HCT116 (cell line): Measurements from ENCODE around the gene TMCC1. TPM values are rescaled to one million over a fixed set of nuclear protein-coding genes. Genes with fewer than 3 reads are reported as not detected.

Source experiments
- ATAC-seq: fragments of 200-7000 bp; cut with Tn5 transposase; 2 replicates; pipeline ENCODE4 v1.9.1; 2020; ENCODE audit warnings: mild to moderate bottlenecking, moderate library complexity
- BruUV-seq: library from RNA; stranded (reverse); fragments of 400-500 nt; replicated peaks from 2 replicates; lab custom pipeline; 2021; lab: Mats Ljungman, UMichigan
- CTCF ChIA-PET: fragments of 300-600 bp; sonication (Branson Sonifier 250); formaldehyde crosslinking; loops from one replicate; lab custom pipeline; 2021; ENCODE audit warnings: antibody characterized with exemption; lab: Charles Lee
- POLR2A ChIA-PET: fragments of 300-600, 350-600 bp; sonication (Branson Sonifier 250); formaldehyde crosslinking; loops from one replicate; lab custom pipeline; 2021; ENCODE audit warnings: antibody characterized with exemption; lab: Charles Lee
- RAD21 ChIA-PET, 2 experiments: fragments of 300-600 bp; sonication (Branson Sonifier 250); formaldehyde crosslinking; loops; one replicate each; lab custom pipeline; 2023; ENCODE audit warnings: low total read pairs in 2 of 2; ENCODE audit not compliant: uncharacterized antibody in 2 of 2, unreplicated experiment in 2 of 2, low non-redundant PET in 1 of 2; lab: Charles Lee
- DNase-seq: peaks from one replicate; pipeline ENCODE4 v3.0.0-alpha.2; 2010; ENCODE audit warnings: low read depth, low spot score
- H2AFZ ChIP-seq: fragments of 200-600 bp; shearing (Covaris generic), sonication (generic); 2 replicates; pipeline ENCODE4 v1.6.1; 2017; ENCODE audit warnings: low read depth, mixed run types, mixed read lengths, antibody characterized with exemption, low read length; ENCODE audit not compliant: poor library complexity, severe bottlenecking
- H3K27ac ChIP-seq: 2 replicates; pipeline ENCODE4 v1.5.1; 2012; ENCODE audit warnings: low read depth, low read length
- H3K27me3 ChIP-seq: fragments of 200-600 bp; sonication (generic); 2 replicates; pipeline ENCODE4 v1.6.1; 2016; ENCODE audit warnings: mixed run types, low read length, mixed read lengths; ENCODE audit not compliant: insufficient read depth
- H3K36me3 ChIP-seq, 2 experiments: fragments of 200-500 bp in 1 of 2; fragments of 200-600 bp in 1 of 2; sonication (Bioruptor generic) in 1 of 2; sonication (generic) in 1 of 2; 2 replicates each; pipeline versions ENCODE4 v1.5.1 to v1.6.1; 2014 to 2016; ENCODE audit warnings: low read length in 2 of 2, inconsistent platforms in 1 of 2, mixed read lengths in 1 of 2, mixed run types in 1 of 2; ENCODE audit not compliant: insufficient read depth in 2 of 2, control insufficient read depth in 1 of 2
- H3K4me1 ChIP-seq, 2 experiments: fragments of 200-600 bp in 1 of 2; sonication (generic) in 1 of 2; 2 replicates each; pipeline versions ENCODE4 v1.5.1 to v1.6.1; 2012 to 2017; ENCODE audit warnings: low read length in 2 of 2, inconsistent platforms in 1 of 2, mild to moderate bottlenecking in 1 of 2, mixed read lengths in 1 of 2, mixed run types in 1 of 2, moderate library complexity in 1 of 2; ENCODE audit not compliant: insufficient read depth in 2 of 2, control insufficient read depth in 1 of 2
- H3K4me2 ChIP-seq: fragments of 200-600 bp; sonication (generic); 2 replicates; pipeline ENCODE4 v1.6.1; 2017; ENCODE audit warnings: mixed run types, low read length, mixed read lengths
- H3K4me3 ChIP-seq, 2 experiments: fragments of 200-600 bp in 1 of 2; sonication (generic) in 1 of 2; replicated peaks in 1 of 2; 2 replicates each; pipeline ENCODE4 v1.5.1; 2011 to 2016; ENCODE audit warnings: low read length in 2 of 2, control low read depth in 1 of 2, low read depth in 1 of 2, mild to moderate bottlenecking in 1 of 2, mixed read lengths in 1 of 2, mixed run types in 1 of 2
- H3K79me2 ChIP-seq: fragments of 200-600 bp; sonication (generic); 2 replicates; pipeline ENCODE4 v1.6.1; 2017; ENCODE audit warnings: mild to moderate bottlenecking, mixed run types, low read length, moderate library complexity, mixed read lengths; ENCODE audit not compliant: insufficient read depth
- H3K9ac ChIP-seq: fragments of 200-600 bp; sonication (generic); 2 replicates; pipeline ENCODE4 v1.6.1; 2016; ENCODE audit warnings: low read length, mixed read lengths
- H3K9me2 ChIP-seq: fragments of 200-600 bp; sonication (generic), shearing (Covaris generic); 2 replicates; pipeline ENCODE4 v1.6.1; 2017; ENCODE audit warnings: mixed run types, mild to moderate bottlenecking, moderate library complexity; ENCODE audit not compliant: insufficient read depth
- H3K9me3 ChIP-seq, 2 experiments: fragments of 200-500 bp in 1 of 2; fragments of 200-600 bp in 1 of 2; sonication (Bioruptor generic) in 1 of 2; sonication (generic) in 1 of 2; 2 replicates each; pipeline ENCODE4 v1.6.1; 2014 to 2017; ENCODE audit warnings: low read length in 2 of 2, mixed read lengths in 2 of 2, inconsistent platforms in 1 of 2, low read depth in 1 of 2, mild to moderate bottlenecking in 1 of 2, mixed run types in 1 of 2, moderate library complexity in 1 of 2; ENCODE audit not compliant: control insufficient read depth in 1 of 2, insufficient read depth in 1 of 2
- H4K20me1 ChIP-seq: fragments of 200-600 bp; sonication (generic), shearing (Covaris generic); 2 replicates; pipeline ENCODE4 v1.6.1; 2017; ENCODE audit warnings: mixed run types, mild to moderate bottlenecking, moderate library complexity; ENCODE audit not compliant: insufficient read depth
- ATF3 ChIP-seq: IDR thresholded peaks from 2 replicates; pipeline ENCODE4 v1.6.1; 2012
- CBX3 ChIP-seq: IDR thresholded peaks from 2 replicates; pipeline ENCODE4 v1.6.1; 2012; ENCODE audit warnings: low read depth
- EGR1 ChIP-seq: IDR thresholded peaks from 2 replicates; pipeline ENCODE4 v1.6.1; 2012; ENCODE audit warnings: low read depth
- EZH2 ChIP-seq: fragments of 200-600 bp; sonication (generic); IDR thresholded peaks from 2 replicates; pipeline ENCODE4 v1.6.1; 2017; ENCODE audit warnings: antibody characterized with exemption, mixed run types
- EZH2phosphoT487 ChIP-seq: fragments of 200-600 bp; IDR thresholded peaks from 2 replicates; pipeline ENCODE4 v1.6.1; 2018; ENCODE audit warnings: antibody characterized with exemption, borderline replicate concordance
- FOSL1 ChIP-seq: IDR thresholded peaks from 2 replicates; pipeline ENCODE4 v1.6.1; 2012; ENCODE audit warnings: low read depth
- MAX ChIP-seq: IDR thresholded peaks from 2 replicates; pipeline ENCODE4 v1.6.1; 2012
- POLR2A ChIP-seq: IDR thresholded peaks from 2 replicates; pipeline ENCODE4 v1.7.0; 2011; ENCODE audit warnings: borderline replicate concordance; ENCODE audit not compliant: insufficient read depth, insufficient read length; ENCODE audit errors: extremely low read depth
- RAD21 ChIP-seq: IDR thresholded peaks from 2 replicates; pipeline ENCODE4 v1.6.1; 2012; ENCODE audit warnings: low read depth, mild to moderate bottlenecking
- SIN3A ChIP-seq: IDR thresholded peaks from 2 replicates; pipeline ENCODE4 v1.6.1; 2012; ENCODE audit warnings: low read depth
- SP1 ChIP-seq: IDR thresholded peaks from 2 replicates; pipeline ENCODE4 v1.6.1; 2012; ENCODE audit warnings: low read depth
- YY1 ChIP-seq: IDR thresholded peaks from 2 replicates; pipeline ENCODE4 v1.6.1; 2011; ENCODE audit warnings: low read length, low read depth, moderate library complexity, mild to moderate bottlenecking; ENCODE audit not compliant: insufficient replicate concordance; ENCODE audit errors: extremely low read depth
- ZFX ChIP-seq: fragments of 450-650 bp; IDR thresholded peaks from 2 replicates; pipeline ENCODE4 v1.6.1; 2017
- intact Hi-C: fragments of 100-400 bp; cut with micrococcal nuclease; formaldehyde crosslinking; loops from 2 replicates; pipeline ENCODE4 v1.10.0; 2022
- total RNA-seq: library from RNA; stranded (reverse); gene quantifications from one replicate; pipeline ENCODE4 v1.2.1, GENCODE V29; 2021; ENCODE audit not compliant: unreplicated experiment
- TF ChIP-seq, protein P1 (sequence below): IDR thresholded peaks from 2 replicates; pipeline ENCODE4 v1.6.1; 2011; ENCODE audit warnings: mild to moderate bottlenecking, low read length, moderate library complexity; ENCODE audit not compliant: insufficient replicate concordance; ENCODE audit errors: extremely low read depth

TMCC1 gene
- total RNA-seq, 1 experiment from 2014 or later, result 32.5 TPM

GRCh38 chr3:129608087-129608935 lies 285.2 kb downstream of the TMCC1 start:
- no peaks in the 10 kb centered on the region for H3K27me3 ChIP-seq

More at GRCh38 chr3:129608087-129608935, 285.2 kb downstream of the TMCC1 start:
- H3K4me3 ChIP-seq, result no peak overlapping the region
- POLR2A ChIA-PET, result no interaction called here
- peaks cover 10 to 59% of the 10 kb centered on the region in 2 experiments for H3K4me1 ChIP-seq
- no peak overlapping the region for H3K9ac ChIP-seq
- no peak overlapping the region for H2AFZ ChIP-seq
- no peak overlapping the region for H3K4me2 ChIP-seq
- ATAC-seq (peak; percentile 30), DNase-seq (no peak)
- no peaks in the 10 kb centered on the region for H3K9me3 ChIP-seq
- no peak overlapping the region for H3K27ac ChIP-seq
- peaks cover 22% of the 10 kb centered on the region; the same call in 1 of the 2 replicates for H3K79me2 ChIP-seq
- no peaks in the 10 kb centered on the region for H4K20me1 ChIP-seq
- TF ChIP-seq EZH2phosphoT487 (no peak), ZFX (no peak), CBX3 (no peak), EZH2 (no peak), EGR1 (no peak), RAD21 (no peak; the same call in 1 of the 2 replicates), MAX (no peak), SP1 (no peak), POLR2A (no peak), YY1 (no peak), SIN3A (no peak), FOSL1 (no peak), ATF3 (no peak)
- TF ChIP-seq, protein P1, sequence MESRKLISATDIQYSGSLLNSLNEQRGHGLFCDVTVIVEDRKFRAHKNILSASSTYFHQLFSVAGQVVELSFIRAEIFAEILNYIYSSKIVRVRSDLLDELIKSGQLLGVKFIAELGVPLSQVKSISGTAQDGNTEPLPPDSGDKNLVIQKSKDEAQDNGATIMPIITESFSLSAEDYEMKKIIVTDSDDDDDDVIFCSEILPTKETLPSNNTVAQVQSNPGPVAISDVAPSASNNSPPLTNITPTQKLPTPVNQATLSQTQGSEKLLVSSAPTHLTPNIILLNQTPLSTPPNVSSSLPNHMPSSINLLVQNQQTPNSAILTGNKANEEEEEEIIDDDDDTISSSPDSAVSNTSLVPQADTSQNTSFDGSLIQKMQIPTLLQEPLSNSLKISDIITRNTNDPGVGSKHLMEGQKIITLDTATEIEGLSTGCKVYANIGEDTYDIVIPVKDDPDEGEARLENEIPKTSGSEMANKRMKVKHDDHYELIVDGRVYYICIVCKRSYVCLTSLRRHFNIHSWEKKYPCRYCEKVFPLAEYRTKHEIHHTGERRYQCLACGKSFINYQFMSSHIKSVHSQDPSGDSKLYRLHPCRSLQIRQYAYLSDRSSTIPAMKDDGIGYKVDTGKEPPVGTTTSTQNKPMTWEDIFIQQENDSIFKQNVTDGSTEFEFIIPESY, result no peak
- TF ChIP-seq, all 23 proteins: peak for 0
- Histone ChIP-seq H3K36me3 (no peaks in the 10 kb centered on the region), H3K9me2 (no peaks in the 10 kb centered on the region)
- ChIA-PET CTCF (interaction anchor here (1.0 kb wide), 1 partner anchor 118 kb away, joined by 3 read pairs; no protein-coding TSS in a partner anchor), RAD21 (interaction anchor here in 1 of 2 experiments (0.8 kb wide), 1 partner anchor 225 kb away, joined by 3 read pairs; no protein-coding TSS in a partner anchor)
- BruUV-seq, result no TSS peak
- intact Hi-C loops, result loop anchor here (5.0 kb wide), 1 partner anchor 116 kb away; no protein-coding TSS in a partner anchor
